MV-4-11 (cell line): ENCODE data around the gene COL9A3.

Source experiments
- DNase-seq: peaks from one replicate; lab custom pipeline; 2025; lab: John Stamatoyannopoulos, UW

COL9A3 gene

DNA sequence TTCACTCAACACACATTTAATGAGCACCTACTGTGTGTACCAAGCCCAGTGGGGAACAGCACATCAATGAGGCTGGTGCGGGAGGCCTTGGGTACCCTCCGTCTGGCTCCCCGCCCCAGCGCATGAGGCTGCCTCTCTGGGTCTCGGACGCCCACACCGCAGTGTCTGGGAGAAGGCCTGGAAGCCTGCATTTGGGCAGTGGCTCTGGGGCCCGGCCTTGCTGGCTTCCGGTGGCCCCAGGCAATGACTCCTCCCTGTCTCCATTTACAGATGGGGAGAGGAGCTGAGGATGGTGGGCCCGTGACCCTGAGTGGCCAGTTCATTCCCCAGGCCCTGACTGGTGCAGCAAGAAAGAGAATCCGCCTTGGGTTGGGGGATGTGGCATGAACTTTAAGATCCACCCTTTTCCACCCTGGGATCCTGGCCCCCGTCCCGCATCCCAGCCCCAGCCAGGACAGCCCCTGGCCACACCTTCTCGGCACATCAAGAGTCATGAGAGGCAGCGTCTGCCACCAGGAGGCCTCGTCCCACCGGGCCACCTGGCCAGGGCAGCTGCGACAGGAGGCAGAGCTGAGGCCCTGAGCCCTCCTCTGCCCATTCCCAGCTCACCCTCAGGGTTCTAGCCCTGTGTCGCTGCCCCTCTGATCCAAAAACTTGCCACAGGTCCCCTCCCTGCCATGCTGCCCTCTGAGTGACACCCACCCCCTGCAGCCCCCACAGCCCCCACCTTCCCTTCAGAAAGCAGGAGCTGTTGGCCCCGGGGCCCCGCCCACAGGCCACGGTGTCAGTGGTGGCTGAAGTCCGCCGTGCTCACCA lies 38.0 kb upstream of the COL9A3 start:
- DNase-seq = no peak

GRCh38 chr20:62779417-62779685 lies 37.5 kb upstream of the COL9A3 start:
- no peak for DNase-seq

DNA sequence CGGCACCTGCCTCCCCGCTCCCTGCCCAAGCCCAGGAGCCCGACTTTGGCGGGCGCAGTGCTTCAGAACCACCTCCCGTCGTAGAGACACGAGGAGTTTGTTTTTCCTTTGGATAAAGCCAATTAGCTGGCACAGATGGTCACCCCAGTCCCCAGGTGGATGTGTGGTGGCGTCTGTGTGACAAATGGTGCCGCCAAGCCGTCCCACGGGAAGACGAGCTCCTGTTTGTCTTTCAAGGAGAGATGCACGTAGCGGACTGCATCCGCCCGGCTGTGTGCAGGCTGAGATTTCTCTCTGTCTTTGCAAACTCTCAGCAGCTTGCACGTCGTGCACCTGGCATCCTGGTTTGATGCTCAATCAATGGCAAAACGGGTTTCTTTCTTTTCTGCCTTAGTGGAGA lies 36.6 kb upstream of the COL9A3 start:
- DNase-seq = no peak

GRCh38 chr20:62780696-62781095 lies 36.2 kb upstream of the COL9A3 start:
- no peak for DNase-seq

DNA sequence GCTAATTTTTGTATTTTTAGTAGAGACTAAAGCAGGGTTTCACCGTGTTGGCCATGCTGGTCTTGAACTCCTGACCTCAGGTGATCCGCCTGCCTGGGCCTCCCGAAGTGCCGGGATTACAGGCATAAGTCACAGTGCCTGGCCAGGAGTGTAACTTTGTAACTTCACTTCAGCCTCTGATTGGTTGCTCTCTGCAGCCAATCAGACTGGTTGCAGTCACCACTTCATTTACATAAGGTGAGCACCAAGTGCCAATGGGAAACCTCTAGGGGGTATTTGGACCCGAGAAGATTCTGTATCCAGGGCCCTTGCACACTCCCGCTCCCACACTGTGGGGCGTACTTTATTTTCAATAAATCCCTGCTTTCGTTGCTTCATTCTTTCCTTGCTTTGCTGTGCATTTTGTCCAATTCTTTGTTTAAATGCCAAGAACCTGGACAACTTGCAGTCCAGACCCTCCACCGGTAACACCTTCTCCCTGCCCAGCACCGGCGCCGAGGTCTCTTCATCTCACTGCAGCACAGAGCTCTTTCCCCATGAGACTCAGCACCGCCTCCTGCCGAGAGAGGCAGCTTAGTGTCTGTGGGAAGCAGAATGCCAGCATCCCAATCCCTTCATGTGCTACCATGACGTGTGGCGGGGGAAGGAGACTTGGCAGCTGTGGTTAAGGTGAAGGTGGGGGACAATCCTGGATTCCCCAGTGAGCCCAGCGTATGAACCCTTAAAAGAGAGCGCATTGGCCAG lies 34.5 kb upstream of the COL9A3 start:
- no peak for DNase-seq

DNA sequence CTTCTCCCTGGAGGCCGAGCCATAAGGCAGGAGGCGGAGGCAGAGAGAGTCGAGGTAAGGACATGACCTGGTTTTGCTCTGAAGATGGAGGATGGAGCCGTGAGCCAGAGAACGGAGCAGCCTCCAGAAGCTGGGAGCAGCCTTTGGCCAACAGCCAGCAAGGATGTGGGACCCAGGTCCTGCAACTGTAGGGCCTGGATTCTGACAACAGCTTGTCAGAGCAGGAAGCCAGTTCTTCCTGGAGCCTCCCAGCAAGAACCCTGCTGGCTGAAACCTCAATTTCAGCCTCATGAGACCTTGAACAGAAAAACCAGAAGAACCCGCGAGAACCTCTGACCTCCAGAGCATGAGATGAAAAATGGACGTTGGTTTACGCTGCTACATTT lies 34.0 kb upstream of the COL9A3 start:
- DNase-seq = peak; percentile 35

DNA sequence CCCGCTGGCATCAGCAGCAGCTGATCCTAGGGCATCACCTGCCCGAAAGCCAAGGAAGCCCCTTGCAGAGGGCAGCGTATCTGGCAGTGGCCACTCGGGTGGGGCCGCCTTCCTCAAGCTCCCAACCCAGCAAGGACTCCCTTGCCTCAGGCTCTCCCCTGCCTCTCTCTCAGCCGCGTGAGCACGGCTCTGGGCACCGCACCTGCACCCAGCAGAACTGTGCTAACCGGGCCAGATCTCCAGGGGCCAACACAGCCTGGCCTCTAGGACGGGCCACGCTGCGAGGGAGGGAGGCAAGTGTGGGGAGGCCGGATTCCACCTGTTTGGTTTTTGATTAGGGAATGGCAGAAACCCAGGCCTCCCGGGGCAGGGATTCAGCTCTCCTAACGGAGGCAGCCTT lies 32.4 kb upstream of the COL9A3 start:
- no peak for DNase-seq

DNA sequence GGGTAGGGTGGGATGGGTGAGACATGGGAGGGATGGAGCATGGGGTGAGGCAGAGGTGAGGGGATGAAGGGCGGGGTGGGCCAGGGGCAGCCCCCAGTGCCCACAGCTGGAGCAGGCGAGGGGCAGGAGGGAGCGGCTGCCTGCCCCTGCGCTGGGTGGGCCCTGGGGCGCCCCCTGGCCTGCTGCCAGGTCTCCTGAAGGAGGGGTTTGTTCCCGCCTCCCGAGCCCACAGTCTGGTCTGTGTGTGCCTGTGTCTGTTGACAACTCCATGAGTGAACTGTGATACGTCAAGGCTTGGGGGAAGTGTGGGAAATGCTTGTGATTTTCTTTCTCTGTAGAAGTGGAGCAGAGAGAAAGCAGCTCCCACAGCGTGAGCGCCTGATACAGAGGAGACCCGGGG lies 31.5 kb upstream of the COL9A3 start:
- no peak for DNase-seq

DNA sequence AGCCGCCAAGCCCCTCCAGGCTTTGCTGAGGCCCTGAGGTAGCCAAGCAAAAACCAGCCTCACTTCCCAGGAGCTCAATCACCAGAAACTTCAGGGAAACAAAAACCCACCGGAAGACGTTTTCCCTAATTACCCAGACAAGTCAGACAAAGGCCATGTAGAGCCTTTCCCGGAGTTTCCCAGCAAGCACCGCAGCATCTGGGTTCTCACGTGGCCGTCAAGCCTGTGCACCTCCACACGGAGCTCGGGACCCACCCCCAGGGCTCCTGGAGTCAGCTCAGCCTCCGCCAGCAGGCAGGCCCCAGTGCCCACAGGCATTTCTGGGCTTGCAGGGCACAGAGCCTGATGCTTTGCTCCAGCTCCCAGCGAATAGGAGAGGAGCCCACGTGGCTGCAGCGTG lies 30.7 kb upstream of the COL9A3 start:
- no peak for DNase-seq

- peak; percentile 58 for DNase-seq
Observed at GRCh38 chr20:62787321-62787720, 29.5 kb upstream of the COL9A3 start.

- peak; percentile 82 for DNase-seq
Observed at GRCh38 chr20:62787866-62788265, 29.0 kb upstream of the COL9A3 start.

DNA sequence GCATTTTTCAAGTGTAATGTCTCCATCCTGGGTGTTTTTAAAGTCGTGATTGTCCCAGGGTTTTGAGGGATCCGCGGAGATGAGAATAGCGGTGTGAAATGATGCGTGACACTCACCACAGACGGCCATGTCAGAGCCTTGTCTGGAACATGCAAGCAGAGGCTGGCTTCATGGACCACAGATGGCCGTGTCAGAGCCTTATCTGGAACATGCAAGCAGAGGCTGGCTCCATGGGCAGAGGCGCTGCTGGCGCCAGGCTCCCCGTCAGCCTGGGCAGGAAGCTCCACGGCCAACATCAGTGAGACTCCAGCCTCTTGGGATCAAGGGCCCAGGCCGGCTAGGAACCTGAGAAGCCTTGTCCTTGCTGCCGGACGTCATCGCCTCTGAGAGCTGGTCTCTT lies 28.2 kb upstream of the COL9A3 start:
- DNase-seq = no peak

- no peak for DNase-seq
Observed at GRCh38 chr20:62790075-62790474, 26.8 kb upstream of the COL9A3 start.

GRCh38 chr20:62791301-62792181 lies 25.3 kb upstream of the COL9A3 start:
- peak; percentile 94 for DNase-seq

DNA sequence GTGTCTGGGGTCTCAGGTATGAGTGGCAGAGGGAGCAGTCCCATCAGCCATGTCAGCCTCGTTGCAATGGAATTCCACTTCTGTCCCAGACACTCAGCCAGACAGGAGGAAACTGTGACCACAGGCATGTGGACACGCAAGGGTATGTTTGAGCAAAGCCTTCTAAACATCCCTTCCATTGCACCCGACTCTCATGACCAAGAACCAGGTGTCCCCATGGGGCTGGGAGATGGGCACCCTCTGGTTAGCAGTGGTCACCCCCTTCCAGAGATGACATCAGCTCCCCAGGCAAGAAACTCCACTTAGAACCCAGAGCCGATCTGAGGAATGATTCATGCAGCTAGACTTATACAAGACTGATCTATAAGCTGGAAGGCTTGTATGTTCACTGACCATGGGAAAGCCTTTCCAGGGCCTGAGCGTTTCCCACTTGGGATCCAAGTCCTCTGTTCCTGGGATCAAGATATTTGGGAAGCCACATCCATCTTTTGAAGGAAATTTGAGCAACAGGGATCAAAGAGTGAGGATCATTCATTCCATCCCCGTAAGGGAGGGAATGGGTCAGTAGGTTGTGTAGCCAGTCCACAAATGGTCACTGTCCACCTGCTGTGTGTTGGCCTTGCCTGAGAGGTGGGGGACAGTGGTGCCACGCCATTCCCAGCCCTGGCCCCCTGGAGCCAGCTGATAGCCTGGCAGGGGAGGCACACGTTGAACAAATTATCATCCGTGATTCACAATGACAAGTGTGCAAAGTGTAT lies 24.5 kb upstream of the COL9A3 start:
- no peak for DNase-seq

GRCh38 chr20:62792940-62793756 lies 23.7 kb upstream of the COL9A3 start:
- DNase-seq = no peak

DNA sequence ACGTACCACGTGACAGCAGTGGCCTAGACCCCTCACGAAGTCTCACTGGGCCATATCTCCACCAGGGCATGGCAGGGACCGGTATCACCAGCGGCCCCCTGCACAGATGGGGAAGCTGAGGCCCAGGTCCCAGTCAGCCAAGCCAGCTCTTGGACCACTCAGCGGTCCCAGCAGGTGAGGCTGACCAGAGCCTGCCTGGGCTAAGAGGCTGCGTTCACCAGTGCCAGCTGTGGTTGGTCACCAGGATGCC lies 23.2 kb upstream of the COL9A3 start:
- no peak for DNase-seq

DNA sequence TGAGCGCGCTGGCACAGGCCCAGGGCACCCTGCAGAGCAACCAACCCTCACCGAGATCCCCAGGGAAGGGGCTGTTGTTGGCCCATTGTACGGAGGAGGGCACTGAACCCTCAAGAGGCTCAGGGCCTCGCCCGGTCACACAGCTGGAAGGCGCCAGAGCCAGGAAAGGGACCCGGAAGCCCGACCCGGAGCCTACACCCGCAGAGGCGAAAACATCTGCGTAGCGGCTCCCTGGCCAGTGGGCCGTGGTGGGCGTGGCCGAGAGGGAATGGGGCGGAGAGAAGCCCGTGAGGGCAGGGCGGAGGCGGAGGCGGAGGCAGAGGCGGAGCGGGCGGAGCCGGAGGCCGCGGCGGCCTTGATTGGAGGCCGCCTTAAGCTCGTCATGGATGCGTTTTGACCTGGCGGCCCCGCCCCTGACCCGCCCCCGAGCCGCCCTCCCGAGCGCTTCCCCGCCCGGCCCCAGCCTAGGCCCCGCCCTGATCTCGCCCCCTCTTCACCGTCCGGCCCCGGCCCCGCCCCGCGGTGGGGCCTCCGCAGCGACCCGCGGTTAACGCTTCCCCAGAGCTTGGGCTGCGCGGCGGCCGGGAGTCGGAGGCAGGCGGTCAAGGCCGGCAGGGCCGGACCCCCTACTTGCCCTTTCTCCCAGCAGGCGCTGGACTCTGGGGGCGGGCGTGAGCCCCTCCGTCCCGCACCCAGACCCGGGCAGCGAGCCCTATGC lies 22.7 kb upstream of the COL9A3 start:
- peak; percentile 95 for DNase-seq

- DNase-seq = peak; percentile 49
Observed at GRCh38 chr20:62795023-62795761, 21.7 kb upstream of the COL9A3 start.
